B cell (primary cell): ENCODE results near the gene ZNF787.

ENCODE experiments used
- EZH2 ChIP-seq: IDR thresholded peaks from 2 replicates; pipeline ENCODE4 v1.6.1; 2012; ENCODE audit warnings: borderline replicate concordance, low read depth, mild to moderate bottlenecking, moderate library complexity, low read length; ENCODE audit not compliant: insufficient read depth, poor library complexity, severe bottlenecking
- TF ChIP-seq, protein P1 (sequence below): fragments of 200-600 bp; IDR thresholded peaks from one replicate; pipeline ENCODE4 v1.8.0; 2022; ENCODE audit warnings: antibody characterized with exemption, mild to moderate bottlenecking

DNA sequence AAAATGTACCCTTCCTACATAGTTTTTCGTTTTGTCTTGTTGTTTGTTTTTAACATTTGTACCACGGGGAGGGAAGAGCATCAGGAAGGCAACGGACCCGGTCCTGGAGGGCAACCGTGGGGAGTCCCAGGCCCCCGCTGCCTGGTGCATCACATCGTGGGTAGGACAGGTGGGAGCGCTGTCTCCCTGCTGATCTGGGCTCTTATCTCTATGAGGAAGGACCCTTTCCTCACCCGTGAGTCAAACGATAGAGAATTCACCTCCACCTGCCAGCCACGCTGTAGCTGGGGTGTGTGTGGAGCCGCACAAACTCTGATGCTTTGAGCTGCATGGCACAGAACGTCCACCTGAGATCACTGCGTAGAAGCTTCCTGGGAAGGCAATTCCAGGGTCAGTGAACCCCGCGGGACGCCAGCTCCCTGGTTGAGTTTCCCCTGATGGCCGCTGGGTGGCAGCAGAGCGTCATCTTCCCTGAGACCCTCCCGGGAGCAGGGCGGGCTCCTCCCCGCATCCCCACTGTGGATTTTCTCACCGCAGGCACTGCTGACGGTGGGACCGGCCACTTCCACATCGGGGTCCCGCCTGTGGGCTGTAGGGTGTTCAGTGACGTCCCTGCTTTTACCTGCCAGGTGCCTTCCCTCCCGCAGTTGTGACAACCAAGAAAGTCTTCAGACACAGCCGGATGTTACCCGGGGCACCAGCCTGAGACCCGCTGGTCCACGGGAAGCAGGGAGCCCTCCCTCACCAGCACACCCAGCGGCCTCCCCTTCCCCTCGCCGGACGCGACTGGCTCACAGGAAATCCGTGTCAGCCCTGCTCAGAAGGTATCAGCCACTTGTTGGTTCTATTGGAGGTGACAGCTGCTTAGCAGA is 54.7 kb downstream of the ZNF787 start:
- TF ChIP-seq, protein P1, sequence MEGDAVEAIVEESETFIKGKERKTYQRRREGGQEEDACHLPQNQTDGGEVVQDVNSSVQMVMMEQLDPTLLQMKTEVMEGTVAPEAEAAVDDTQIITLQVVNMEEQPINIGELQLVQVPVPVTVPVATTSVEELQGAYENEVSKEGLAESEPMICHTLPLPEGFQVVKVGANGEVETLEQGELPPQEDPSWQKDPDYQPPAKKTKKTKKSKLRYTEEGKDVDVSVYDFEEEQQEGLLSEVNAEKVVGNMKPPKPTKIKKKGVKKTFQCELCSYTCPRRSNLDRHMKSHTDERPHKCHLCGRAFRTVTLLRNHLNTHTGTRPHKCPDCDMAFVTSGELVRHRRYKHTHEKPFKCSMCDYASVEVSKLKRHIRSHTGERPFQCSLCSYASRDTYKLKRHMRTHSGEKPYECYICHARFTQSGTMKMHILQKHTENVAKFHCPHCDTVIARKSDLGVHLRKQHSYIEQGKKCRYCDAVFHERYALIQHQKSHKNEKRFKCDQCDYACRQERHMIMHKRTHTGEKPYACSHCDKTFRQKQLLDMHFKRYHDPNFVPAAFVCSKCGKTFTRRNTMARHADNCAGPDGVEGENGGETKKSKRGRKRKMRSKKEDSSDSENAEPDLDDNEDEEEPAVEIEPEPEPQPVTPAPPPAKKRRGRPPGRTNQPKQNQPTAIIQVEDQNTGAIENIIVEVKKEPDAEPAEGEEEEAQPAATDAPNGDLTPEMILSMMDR: peak; percentile 97
- TF ChIP-seq EZH2: no peak
